ENCODE measurements around the gene CCDC70. TPM values are rescaled to one million over a fixed set of nuclear protein-coding genes. Genes with fewer than 3 reads are reported as not detected.

The CCDC70 gene
- total RNA-seq, 3 donors from 2014 or later = not detected

GRCh38 chr13:51862957-51863356 is 1.2 kb downstream of the CCDC70 start:
- DNase-seq (no peak), ATAC-seq (no peak)
- Mint-ChIP-seq H3K4me3 (no peak overlapping the region), H3K4me1 (ENCODE audit: low read depth) (peaks cover 5% of the 10 kb centered on the region), H3K36me3 (ENCODE audit: insufficient read depth) (no peaks in the 10 kb centered on the region), H3K9me3 (no peaks in the 10 kb centered on the region), H3K27me3 (ENCODE audit: low read depth) (peaks cover 7% of the 10 kb centered on the region)

GRCh38 chr13:51865838-51866237 is 4.1 kb downstream of the CCDC70 start:
- H3K4me3 Mint-ChIP-seq = no peak overlapping the region

GRCh38 chr13:51867062-51867461 is 5.3 kb downstream of the CCDC70 start:
- Mint-ChIP-seq H3K4me3 (no peak overlapping the region), H3K27me3 (ENCODE audit: low read depth) (peaks cover 9% of the 10 kb centered on the region), H3K9me3 (no peaks in the 10 kb centered on the region), H3K36me3 (ENCODE audit: insufficient read depth) (no peaks in the 10 kb centered on the region), H3K4me1 (ENCODE audit: low read depth) (no peaks in the 10 kb centered on the region)
- ATAC-seq (no peak), DNase-seq (no peak)

More at GRCh38 chr13:51865838-51866237, 4.1 kb downstream of the CCDC70 start:
- Mint-ChIP-seq H3K9me3 (no peaks in the 10 kb centered on the region), H3K36me3 (ENCODE audit: insufficient read depth) (no peaks in the 10 kb centered on the region), H3K27me3 (ENCODE audit: low read depth) (peaks cover 9% of the 10 kb centered on the region), H3K4me1 (ENCODE audit: low read depth) (peaks cover 5% of the 10 kb centered on the region)
- DNase-seq (no peak), ATAC-seq (no peak)

DNA sequence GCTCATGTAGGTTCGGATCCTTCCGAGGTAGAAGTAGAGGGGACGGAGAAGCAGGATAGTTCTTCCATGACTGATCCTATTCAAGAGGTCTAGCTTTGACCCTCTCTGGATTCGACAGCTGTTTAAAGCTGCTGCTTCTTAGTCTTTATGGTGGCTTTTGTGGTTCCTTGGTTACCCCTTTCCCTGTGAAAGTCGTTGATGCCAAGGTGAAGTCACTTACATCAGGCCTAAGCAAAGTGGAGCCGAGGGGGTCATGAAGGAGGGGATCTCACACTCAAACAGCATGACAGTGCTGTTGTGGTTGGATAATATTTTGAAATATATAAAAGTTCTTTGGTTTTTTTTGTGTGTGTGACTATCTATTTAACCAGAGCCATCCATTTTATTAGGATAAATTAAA is 8.1 kb downstream of the CCDC70 start:
- no peak overlapping the region for H3K4me3 Mint-ChIP-seq
- no peaks in the 10 kb centered on the region for H3K4me1 Mint-ChIP-seq (ENCODE audit: low read depth)
- H3K36me3 Mint-ChIP-seq (ENCODE audit: insufficient read depth) = no peaks in the 10 kb centered on the region
- DNase-seq (no peak), ATAC-seq (no peak)
- no peaks in the 10 kb centered on the region for H3K9me3 Mint-ChIP-seq
- H3K27me3 Mint-ChIP-seq (ENCODE audit: low read depth) = peaks cover 5% of the 10 kb centered on the region

DNA sequence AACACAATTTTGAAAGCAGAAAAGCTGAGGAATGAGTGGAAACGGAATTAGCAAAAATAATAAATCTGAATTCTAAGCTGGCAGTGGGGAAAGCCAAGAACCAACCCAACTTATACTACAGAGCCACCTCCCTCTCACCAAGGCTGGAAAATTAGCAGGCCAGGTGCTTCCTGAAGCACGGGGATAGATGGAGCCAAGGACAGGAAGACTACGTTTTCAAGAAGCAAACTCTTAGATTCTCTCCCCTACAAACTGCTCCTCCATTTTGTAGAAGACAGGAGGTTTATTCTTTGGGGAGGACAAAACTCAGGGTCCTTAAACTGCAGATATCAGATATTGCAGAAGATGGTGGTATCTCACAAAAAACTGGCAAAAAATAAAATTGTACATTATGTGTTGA is 8.8 kb downstream of the CCDC70 start:
- ATAC-seq (no peak), DNase-seq (no peak)
- Mint-ChIP-seq H3K36me3 (ENCODE audit: insufficient read depth) (no peaks in the 10 kb centered on the region), H3K4me1 (ENCODE audit: low read depth) (no peaks in the 10 kb centered on the region), H3K4me3 (no peak overlapping the region), H3K9me3 (no peaks in the 10 kb centered on the region), H3K27me3 (ENCODE audit: low read depth) (peaks cover 3% of the 10 kb centered on the region)

- H3K36me3 Mint-ChIP-seq (ENCODE audit: insufficient read depth) = no peaks in the 10 kb centered on the region
- no peaks in the 10 kb centered on the region for H3K9me3 Mint-ChIP-seq
- DNase-seq (no peak), ATAC-seq (no peak)
- H3K27me3 Mint-ChIP-seq (ENCODE audit: low read depth) = peaks cover 2% of the 10 kb centered on the region
- no peak overlapping the region for H3K4me3 Mint-ChIP-seq
- no peaks in the 10 kb centered on the region for H3K4me1 Mint-ChIP-seq (ENCODE audit: low read depth)
Measured at GRCh38 chr13:51873117-51873798, 11.5 kb downstream of the CCDC70 start.

- no peak overlapping the region for H3K4me3 Mint-ChIP-seq
- DNase-seq (no peak), ATAC-seq (no peak)
- H3K4me1 Mint-ChIP-seq (ENCODE audit: low read depth) = no peaks in the 10 kb centered on the region
- peaks cover 2% of the 10 kb centered on the region for H3K27me3 Mint-ChIP-seq (ENCODE audit: low read depth)
- H3K36me3 Mint-ChIP-seq (ENCODE audit: insufficient read depth) = no peaks in the 10 kb centered on the region
- H3K9me3 Mint-ChIP-seq = no peaks in the 10 kb centered on the region
Measured at GRCh38 chr13:51873837-51874236, 12.1 kb downstream of the CCDC70 start.

- H3K27me3 Mint-ChIP-seq (ENCODE audit: low read depth) = peaks cover 2% of the 10 kb centered on the region
- H3K4me1 Mint-ChIP-seq (ENCODE audit: low read depth) = no peaks in the 10 kb centered on the region
- H3K4me3 Mint-ChIP-seq = no peak overlapping the region
- ATAC-seq (no peak), DNase-seq (no peak)
- H3K9me3 Mint-ChIP-seq = no peaks in the 10 kb centered on the region
- no peaks in the 10 kb centered on the region for H3K36me3 Mint-ChIP-seq (ENCODE audit: insufficient read depth)
Measured at GRCh38 chr13:51874651-51875050, 12.9 kb downstream of the CCDC70 start.

DNA sequence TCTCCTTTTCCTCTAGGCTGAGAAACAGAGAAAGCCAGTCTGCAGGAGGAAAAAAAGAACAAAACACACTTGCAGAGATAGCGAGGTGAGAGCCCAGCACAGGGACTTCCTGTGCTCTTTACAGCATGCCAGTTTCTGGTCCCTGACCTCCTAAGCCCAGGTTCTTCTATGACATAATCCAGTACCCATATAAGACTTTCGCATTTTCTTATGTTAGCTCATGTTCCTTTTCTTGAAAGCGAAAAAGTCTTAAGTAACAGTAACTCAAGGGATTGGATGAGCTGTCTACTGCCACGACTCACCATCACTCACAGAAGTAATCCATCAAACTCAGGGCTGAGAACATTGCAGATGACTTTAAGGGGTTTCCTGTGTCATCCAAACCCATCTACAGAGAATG is 17.4 kb downstream of the CCDC70 start:
- DNase-seq (no peak), ATAC-seq (no peak)
- Mint-ChIP-seq H3K4me1 (ENCODE audit: low read depth) (no peaks in the 10 kb centered on the region), H3K9me3 (no peaks in the 10 kb centered on the region), H3K36me3 (ENCODE audit: insufficient read depth) (no peaks in the 10 kb centered on the region), H3K27me3 (ENCODE audit: low read depth) (peaks cover 2% of the 10 kb centered on the region), H3K4me3 (no peak overlapping the region)

GRCh38 chr13:51881296-51881695 is 19.5 kb downstream of the CCDC70 start:
- ATAC-seq (no peak), DNase-seq (no peak)
- no peaks in the 10 kb centered on the region for H3K36me3 Mint-ChIP-seq (ENCODE audit: insufficient read depth)
- H3K9me3 Mint-ChIP-seq = no peaks in the 10 kb centered on the region
- H3K4me3 Mint-ChIP-seq = no peak overlapping the region
- no peaks in the 10 kb centered on the region for H3K4me1 Mint-ChIP-seq (ENCODE audit: low read depth)
- H3K27me3 Mint-ChIP-seq (ENCODE audit: low read depth) = peaks cover 2% of the 10 kb centered on the region

DNA sequence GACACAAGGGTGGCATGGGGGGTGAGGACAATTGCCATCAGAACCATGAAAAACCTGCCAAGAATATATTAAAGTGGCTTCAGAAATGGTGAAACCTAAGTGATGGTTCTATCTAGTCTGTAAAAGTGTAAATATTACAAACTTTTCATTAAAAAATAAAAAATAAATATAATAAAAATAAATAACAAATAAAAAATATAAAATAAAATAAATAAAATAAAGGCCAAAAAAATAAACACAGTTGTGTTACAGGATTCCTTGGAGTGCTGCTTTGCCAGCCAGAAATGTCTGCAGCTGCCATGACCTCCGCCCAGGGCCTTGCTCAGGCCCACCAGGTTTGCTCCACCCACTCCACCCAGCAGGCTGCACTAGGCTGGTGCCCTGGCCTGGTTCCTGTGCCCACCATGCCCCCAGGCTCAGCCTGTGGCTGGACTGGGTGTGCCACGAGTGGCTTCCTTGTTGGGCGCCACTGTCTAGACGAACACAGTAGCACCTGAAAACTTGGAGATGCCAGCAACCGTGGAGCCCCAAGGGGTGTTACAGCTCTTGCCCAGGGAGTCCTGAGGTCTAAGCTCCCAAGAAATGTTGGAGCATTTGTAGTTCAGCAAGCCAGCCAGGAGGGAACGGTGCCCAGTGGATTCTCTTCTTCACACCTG is 20.9 kb downstream of the CCDC70 start:
- no peak for ATAC-seq
- H3K4me1 Mint-ChIP-seq (ENCODE audit: low read depth) = no peaks in the 10 kb centered on the region
- H3K4me3 Mint-ChIP-seq = no peak overlapping the region
- no peaks in the 10 kb centered on the region for H3K9me3 Mint-ChIP-seq
- peaks cover 2% of the 10 kb centered on the region for H3K27me3 Mint-ChIP-seq (ENCODE audit: low read depth)
- no peak for DNase-seq
- no peaks in the 10 kb centered on the region for H3K36me3 Mint-ChIP-seq (ENCODE audit: insufficient read depth)

GRCh38 chr13:51883226-51883600 is 21.4 kb downstream of the CCDC70 start:
- H3K4me3 Mint-ChIP-seq = no peak overlapping the region

DNA sequence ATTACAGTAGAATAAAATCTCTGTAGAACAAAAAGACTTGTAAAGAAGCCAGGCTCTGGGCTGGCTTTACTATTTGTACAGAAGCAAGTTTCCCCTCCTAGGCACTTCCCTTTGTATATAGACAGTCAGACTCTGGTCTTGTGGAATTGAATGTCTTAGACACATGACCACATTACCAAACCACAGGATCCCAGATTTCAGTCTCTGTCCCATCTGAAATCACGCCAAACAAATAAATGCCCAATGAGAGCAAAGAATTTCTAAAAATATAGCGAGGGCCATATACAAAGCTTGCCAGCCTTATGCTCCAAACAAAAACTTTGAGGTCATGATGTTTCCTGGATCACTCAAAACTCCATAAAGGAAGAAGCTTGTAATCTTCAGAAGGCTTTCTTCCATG is 23.9 kb downstream of the CCDC70 start:
- Mint-ChIP-seq H3K9me3 (no peaks in the 10 kb centered on the region), H3K36me3 (ENCODE audit: insufficient read depth) (no peaks in the 10 kb centered on the region), H3K4me3 (no peak overlapping the region), H3K4me1 (ENCODE audit: low read depth) (no peaks in the 10 kb centered on the region), H3K27me3 (ENCODE audit: low read depth) (peaks cover 2% of the 10 kb centered on the region)
- DNase-seq (no peak), ATAC-seq (no peak)

More at GRCh38 chr13:51883226-51883600, 21.4 kb downstream of the CCDC70 start:
- no peak for DNase-seq
- no peaks in the 10 kb centered on the region for H3K9me3 Mint-ChIP-seq
- no peak for ATAC-seq
- H3K36me3 Mint-ChIP-seq (ENCODE audit: insufficient read depth) = no peaks in the 10 kb centered on the region
- no peaks in the 10 kb centered on the region for H3K4me1 Mint-ChIP-seq (ENCODE audit: low read depth)
- peaks cover 2% of the 10 kb centered on the region for H3K27me3 Mint-ChIP-seq (ENCODE audit: low read depth)

- DNase-seq (no peak), ATAC-seq (no peak)
- Mint-ChIP-seq H3K27me3 (ENCODE audit: low read depth) (peaks cover 4% of the 10 kb centered on the region), H3K4me1 (ENCODE audit: low read depth) (no peaks in the 10 kb centered on the region), H3K36me3 (ENCODE audit: insufficient read depth) (no peaks in the 10 kb centered on the region), H3K9me3 (no peaks in the 10 kb centered on the region), H3K4me3 (no peak overlapping the region)
Measured at GRCh38 chr13:51887468-51887867, 25.7 kb downstream of the CCDC70 start.

GRCh38 chr13:51892657-51893056 is 30.9 kb downstream of the CCDC70 start:
- no peaks in the 10 kb centered on the region for H3K9me3 Mint-ChIP-seq
- ATAC-seq = no peak

More at GRCh38 chr13:51892657-51893056, 30.9 kb downstream of the CCDC70 start:
- no peak overlapping the region for H3K4me3 Mint-ChIP-seq
- H3K4me1 Mint-ChIP-seq (ENCODE audit: low read depth) = no peaks in the 10 kb centered on the region
- DNase-seq = no peak
- no peaks in the 10 kb centered on the region for H3K36me3 Mint-ChIP-seq (ENCODE audit: insufficient read depth)
- peaks cover 10% of the 10 kb centered on the region for H3K27me3 Mint-ChIP-seq (ENCODE audit: low read depth)
